Keratinocyte (primary cell): Measurements from ENCODE around the gene CAST.

Experiments
- EZH2 ChIP-seq: IDR thresholded peaks from one replicate; pipeline ENCODE4 v1.6.1; 2012; ENCODE audit warnings: inconsistent platforms, mild to moderate bottlenecking, low read length, moderate library complexity
- TF ChIP-seq, protein P1 (sequence below), 3 experiments: IDR thresholded peaks in 1 of 3; conservative IDR thresholded peaks in 1 of 3; optimal IDR thresholded peaks in 1 of 3; 2 replicates in 2 of 3; 3 replicates in 1 of 3; pipeline versions ENCODE3 to v1.5.1; 2011; ENCODE audit warnings: low read length in 3 of 3, mild to moderate bottlenecking in 3 of 3, moderate library complexity in 2 of 3, control low read depth in 1 of 3, inconsistent platforms in 1 of 3; ENCODE audit not compliant: insufficient read depth in 2 of 3; ENCODE audit errors: extremely low read depth in 1 of 3

DNA sequence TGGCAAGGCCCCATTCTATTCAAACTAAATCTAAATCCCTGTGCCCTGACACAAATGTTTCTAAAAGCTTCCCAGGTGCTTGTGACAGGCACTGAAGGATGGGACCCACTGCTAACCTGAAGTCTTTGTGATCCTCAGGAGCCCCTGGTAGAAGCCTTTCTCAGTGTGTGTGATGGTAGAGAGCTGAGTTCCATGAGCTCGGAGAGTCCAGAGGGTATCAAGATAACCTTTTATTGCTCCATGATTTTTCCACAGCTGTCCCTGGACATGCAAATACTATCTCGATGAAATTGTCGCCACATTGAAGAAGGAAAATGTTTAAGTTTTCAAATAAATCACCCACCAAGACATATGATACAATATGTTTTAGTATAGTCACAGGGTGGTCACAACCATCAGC lies 7.7 kb downstream of the CAST start:
- TF ChIP-seq, protein P1, sequence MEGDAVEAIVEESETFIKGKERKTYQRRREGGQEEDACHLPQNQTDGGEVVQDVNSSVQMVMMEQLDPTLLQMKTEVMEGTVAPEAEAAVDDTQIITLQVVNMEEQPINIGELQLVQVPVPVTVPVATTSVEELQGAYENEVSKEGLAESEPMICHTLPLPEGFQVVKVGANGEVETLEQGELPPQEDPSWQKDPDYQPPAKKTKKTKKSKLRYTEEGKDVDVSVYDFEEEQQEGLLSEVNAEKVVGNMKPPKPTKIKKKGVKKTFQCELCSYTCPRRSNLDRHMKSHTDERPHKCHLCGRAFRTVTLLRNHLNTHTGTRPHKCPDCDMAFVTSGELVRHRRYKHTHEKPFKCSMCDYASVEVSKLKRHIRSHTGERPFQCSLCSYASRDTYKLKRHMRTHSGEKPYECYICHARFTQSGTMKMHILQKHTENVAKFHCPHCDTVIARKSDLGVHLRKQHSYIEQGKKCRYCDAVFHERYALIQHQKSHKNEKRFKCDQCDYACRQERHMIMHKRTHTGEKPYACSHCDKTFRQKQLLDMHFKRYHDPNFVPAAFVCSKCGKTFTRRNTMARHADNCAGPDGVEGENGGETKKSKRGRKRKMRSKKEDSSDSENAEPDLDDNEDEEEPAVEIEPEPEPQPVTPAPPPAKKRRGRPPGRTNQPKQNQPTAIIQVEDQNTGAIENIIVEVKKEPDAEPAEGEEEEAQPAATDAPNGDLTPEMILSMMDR (optimal IDR thresholded peaks at IDR 0.05 in 1 of 3, IDR thresholded peaks at IDR 0.05 in 1 of 3, conservative IDR thresholded peaks at IDR 0.05 in 1 of 3; ENCODE audit: extremely low read depth in 1 of 3, insufficient read depth in 2 of 3, low read length in 3 of 3): no peak
- no peak for TF ChIP-seq EZH2
